ENCODE results near the gene SNX25.
"Not testable (repeated sequence)": the region's sequence is repeated elsewhere in the genome, so short reads cannot be mapped to it uniquely, and the experiment has no call there.

Gene SNX25

GRCh38 chr4:185256446-185256845 is 47.0 kb downstream of the SNX25 start:
- H3K9ac ChIP-seq (ENCODE audit: low read depth, low read length), result no peak overlapping the region
- peaks cover 6% of the 10 kb centered on the region for H3K4me1 ChIP-seq (ENCODE audit: control insufficient read depth, insufficient read depth, low read length)
- H3K9me3 ChIP-seq (ENCODE audit: control insufficient read depth, insufficient read depth, low read length), result no peaks in the 10 kb centered on the region
- no peak overlapping the region for H3K4me3 ChIP-seq (ENCODE audit: low read depth, low read length)
- H3K27me3 ChIP-seq (ENCODE audit: control insufficient read depth, insufficient read depth, low read length), result no peaks in the 10 kb centered on the region
- no peaks in the 10 kb centered on the region for H3K36me3 ChIP-seq (ENCODE audit: control insufficient read depth, insufficient read depth, low read length)

DNA sequence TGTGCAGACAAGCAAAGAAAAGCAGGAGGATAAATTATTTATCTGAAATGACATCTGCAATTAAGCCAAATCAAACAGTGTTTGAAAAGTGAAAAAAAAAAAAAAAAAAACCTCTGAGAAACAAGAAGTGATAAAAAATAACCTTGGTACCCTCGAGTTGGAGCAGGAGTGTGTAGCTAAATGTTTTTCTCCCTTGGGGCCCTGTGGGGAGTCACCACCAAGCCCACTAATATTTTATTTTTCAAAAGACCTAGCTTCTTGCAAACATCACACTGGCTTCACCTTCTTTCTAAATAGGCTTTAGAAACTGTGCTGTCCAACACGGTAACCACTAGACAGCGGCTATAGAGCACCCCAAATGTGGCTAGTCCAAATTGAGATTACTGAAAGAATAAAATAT is 47.7 kb downstream of the SNX25 start:
- Histone ChIP-seq H3K27me3 (ENCODE audit: control insufficient read depth, insufficient read depth, low read length) (no peaks in the 10 kb centered on the region), H3K9me3 (ENCODE audit: control insufficient read depth, insufficient read depth, low read length) (no peaks in the 10 kb centered on the region), H3K4me3 (ENCODE audit: low read depth, low read length) (no peak overlapping the region), H3K9ac (ENCODE audit: low read depth, low read length) (no peak overlapping the region), H3K36me3 (ENCODE audit: control insufficient read depth, insufficient read depth, low read length) (no peaks in the 10 kb centered on the region), H3K4me1 (ENCODE audit: control insufficient read depth, insufficient read depth, low read length) (peaks cover 5% of the 10 kb centered on the region)

GRCh38 chr4:185257694-185258093 is 48.3 kb downstream of the SNX25 start:
- H3K36me3 ChIP-seq (ENCODE audit: control insufficient read depth, insufficient read depth, low read length), result no peaks in the 10 kb centered on the region
- peaks cover 4% of the 10 kb centered on the region for H3K4me1 ChIP-seq (ENCODE audit: control insufficient read depth, insufficient read depth, low read length)
- no peak overlapping the region for H3K9ac ChIP-seq (ENCODE audit: low read depth, low read length)
- no peak overlapping the region for H3K4me3 ChIP-seq (ENCODE audit: low read depth, low read length)
- no peaks in the 10 kb centered on the region for H3K9me3 ChIP-seq (ENCODE audit: control insufficient read depth, insufficient read depth, low read length)
- no peaks in the 10 kb centered on the region for H3K27me3 ChIP-seq (ENCODE audit: control insufficient read depth, insufficient read depth, low read length)

DNA sequence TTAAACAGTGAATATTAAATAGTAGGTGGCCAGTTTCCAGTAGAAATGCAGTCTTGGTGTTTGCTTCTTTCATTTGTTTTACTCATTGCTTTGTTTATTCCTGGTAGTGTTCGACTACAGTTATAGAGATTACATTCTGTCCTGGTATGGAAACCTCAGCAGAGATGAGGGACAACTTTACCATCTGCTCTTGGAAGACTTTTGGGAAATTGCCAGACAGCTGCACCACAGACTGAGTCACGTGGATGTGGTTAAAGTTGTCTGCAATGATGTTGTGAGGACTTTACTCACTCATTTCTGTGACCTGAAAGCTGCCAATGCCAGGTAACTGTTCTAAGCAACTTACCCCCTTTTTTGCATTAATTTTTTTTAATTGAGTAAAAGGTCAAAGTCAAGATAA is 49.3 kb downstream of the SNX25 start:
- not testable (repeated sequence) for H3K36me3 ChIP-seq (ENCODE audit: control insufficient read depth, insufficient read depth, low read length); H3K4me3 ChIP-seq (ENCODE audit: low read depth, low read length); H3K9me3 ChIP-seq (ENCODE audit: control insufficient read depth, insufficient read depth, low read length); H3K9ac ChIP-seq (ENCODE audit: low read depth, low read length); H3K4me1 ChIP-seq (ENCODE audit: control insufficient read depth, insufficient read depth, low read length); H3K27me3 ChIP-seq (ENCODE audit: control insufficient read depth, insufficient read depth, low read length)

GRCh38 chr4:185259719-185260118 is 50.3 kb downstream of the SNX25 start:
- Histone ChIP-seq H3K4me1 (ENCODE audit: control insufficient read depth, insufficient read depth, low read length) (peaks cover 3% of the 10 kb centered on the region), H3K27me3 (ENCODE audit: control insufficient read depth, insufficient read depth, low read length) (no peaks in the 10 kb centered on the region), H3K9me3 (ENCODE audit: control insufficient read depth, insufficient read depth, low read length) (no peaks in the 10 kb centered on the region), H3K4me3 (ENCODE audit: low read depth, low read length) (no peak overlapping the region), H3K9ac (ENCODE audit: low read depth, low read length) (no peak overlapping the region), H3K36me3 (ENCODE audit: control insufficient read depth, insufficient read depth, low read length) (no peaks in the 10 kb centered on the region)

- no peaks in the 10 kb centered on the region for H3K36me3 ChIP-seq (ENCODE audit: control insufficient read depth, insufficient read depth, low read length)
- H3K9me3 ChIP-seq (ENCODE audit: control insufficient read depth, insufficient read depth, low read length), result no peaks in the 10 kb centered on the region
- no peaks in the 10 kb centered on the region for H3K27me3 ChIP-seq (ENCODE audit: control insufficient read depth, insufficient read depth, low read length)
- no peak overlapping the region for H3K4me3 ChIP-seq (ENCODE audit: low read depth, low read length)
- H3K9ac ChIP-seq (ENCODE audit: low read depth, low read length), result no peak overlapping the region
- peaks cover 3% of the 10 kb centered on the region for H3K4me1 ChIP-seq (ENCODE audit: control insufficient read depth, insufficient read depth, low read length)
Measured at GRCh38 chr4:185261946-185262345, 52.5 kb downstream of the SNX25 start.

- peaks cover 3% of the 10 kb centered on the region for H3K4me1 ChIP-seq (ENCODE audit: control insufficient read depth, insufficient read depth, low read length)
- H3K27me3 ChIP-seq (ENCODE audit: control insufficient read depth, insufficient read depth, low read length), result no peaks in the 10 kb centered on the region
- no peak overlapping the region for H3K9ac ChIP-seq (ENCODE audit: low read depth, low read length)
- H3K36me3 ChIP-seq (ENCODE audit: control insufficient read depth, insufficient read depth, low read length), result no peaks in the 10 kb centered on the region
- H3K4me3 ChIP-seq (ENCODE audit: low read depth, low read length), result no peak overlapping the region
- H3K9me3 ChIP-seq (ENCODE audit: control insufficient read depth, insufficient read depth, low read length), result no peaks in the 10 kb centered on the region
Measured at GRCh38 chr4:185263419-185263818, 54.0 kb downstream of the SNX25 start.

DNA sequence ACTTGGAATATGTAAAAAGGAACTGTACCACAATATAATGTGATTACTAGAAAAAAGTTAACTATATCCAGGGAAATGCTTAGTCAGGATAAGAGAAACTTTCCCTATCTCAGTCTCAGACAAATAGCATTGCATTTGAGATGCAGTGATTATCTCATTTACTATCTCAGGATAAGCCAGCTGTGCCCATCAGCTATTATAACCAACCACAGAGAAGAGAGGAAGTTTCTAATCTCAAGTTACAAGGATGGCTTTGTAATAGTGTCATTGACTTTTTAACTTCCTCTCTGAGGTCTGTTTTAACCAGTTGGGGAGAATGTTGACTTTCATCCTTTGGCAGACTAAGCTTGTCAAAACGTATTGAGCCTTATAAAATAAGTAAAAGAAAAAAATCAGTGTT is 56.5 kb downstream of the SNX25 start:
- no peaks in the 10 kb centered on the region for H3K36me3 ChIP-seq (ENCODE audit: control insufficient read depth, insufficient read depth, low read length)
- no peaks in the 10 kb centered on the region for H3K4me1 ChIP-seq (ENCODE audit: control insufficient read depth, insufficient read depth, low read length)
- no peak overlapping the region for H3K9ac ChIP-seq (ENCODE audit: low read depth, low read length)
- no peaks in the 10 kb centered on the region for H3K27me3 ChIP-seq (ENCODE audit: control insufficient read depth, insufficient read depth, low read length)
- H3K4me3 ChIP-seq (ENCODE audit: low read depth, low read length), result no peak overlapping the region
- H3K9me3 ChIP-seq (ENCODE audit: control insufficient read depth, insufficient read depth, low read length), result no peaks in the 10 kb centered on the region

DNA sequence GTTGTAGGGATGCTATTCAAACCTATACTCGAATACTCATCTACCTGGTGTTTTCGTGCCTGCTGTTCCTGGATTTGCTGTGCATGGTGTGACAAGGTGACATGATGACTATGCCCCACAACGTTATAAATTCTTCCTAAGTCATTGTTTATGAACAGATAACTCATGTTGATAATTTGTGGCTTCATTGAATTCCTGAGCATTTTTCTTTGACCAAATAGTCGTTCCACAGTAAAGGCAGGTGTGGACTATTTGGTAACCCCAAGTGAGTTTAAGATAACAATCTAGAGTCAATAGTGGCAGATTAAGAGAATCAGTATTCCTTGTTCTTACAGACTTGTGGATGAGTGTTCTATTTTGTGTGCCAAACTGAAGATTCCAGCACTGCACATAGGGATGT is 59.9 kb downstream of the SNX25 start:
- Histone ChIP-seq H3K9me3 (ENCODE audit: control insufficient read depth, insufficient read depth, low read length) (no peaks in the 10 kb centered on the region), H3K27me3 (ENCODE audit: control insufficient read depth, insufficient read depth, low read length) (no peaks in the 10 kb centered on the region), H3K36me3 (ENCODE audit: control insufficient read depth, insufficient read depth, low read length) (no peaks in the 10 kb centered on the region), H3K4me3 (ENCODE audit: low read depth, low read length) (no peak overlapping the region), H3K4me1 (ENCODE audit: control insufficient read depth, insufficient read depth, low read length) (peaks cover 8% of the 10 kb centered on the region), H3K9ac (ENCODE audit: low read depth, low read length) (no peak overlapping the region)

- no peaks in the 10 kb centered on the region for H3K27me3 ChIP-seq (ENCODE audit: control insufficient read depth, insufficient read depth, low read length)
- no peak overlapping the region for H3K4me3 ChIP-seq (ENCODE audit: low read depth, low read length)
- no peaks in the 10 kb centered on the region for H3K36me3 ChIP-seq (ENCODE audit: control insufficient read depth, insufficient read depth, low read length)
- H3K9me3 ChIP-seq (ENCODE audit: control insufficient read depth, insufficient read depth, low read length), result no peaks in the 10 kb centered on the region
- no peak overlapping the region for H3K9ac ChIP-seq (ENCODE audit: low read depth, low read length)
- peaks cover 8% of the 10 kb centered on the region for H3K4me1 ChIP-seq (ENCODE audit: control insufficient read depth, insufficient read depth, low read length)
Measured at GRCh38 chr4:185270037-185270436, 60.6 kb downstream of the SNX25 start.

DNA sequence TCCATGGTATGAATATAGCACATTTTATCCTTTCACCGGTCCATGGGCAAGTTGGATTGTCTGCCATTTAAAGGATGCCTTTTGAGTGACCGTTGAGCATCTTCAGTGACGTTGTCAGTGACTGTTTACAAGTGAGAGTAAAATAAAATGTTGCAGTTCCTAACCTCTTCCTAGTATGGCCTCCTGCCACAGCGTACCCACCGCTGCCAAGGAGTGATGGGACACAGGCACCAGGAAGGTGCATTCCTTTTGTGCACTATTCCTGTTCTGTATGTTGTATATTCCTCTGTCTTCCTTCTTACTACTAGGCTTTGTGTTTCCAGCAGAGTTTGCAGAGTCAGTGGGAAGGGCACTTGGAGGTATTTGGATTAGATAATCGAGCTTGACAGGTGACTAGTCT is 61.5 kb downstream of the SNX25 start:
- no peaks in the 10 kb centered on the region for H3K9me3 ChIP-seq (ENCODE audit: control insufficient read depth, insufficient read depth, low read length)
- no peak overlapping the region for H3K9ac ChIP-seq (ENCODE audit: low read depth, low read length)
- H3K36me3 ChIP-seq (ENCODE audit: control insufficient read depth, insufficient read depth, low read length), result no peaks in the 10 kb centered on the region
- no peak overlapping the region for H3K4me3 ChIP-seq (ENCODE audit: low read depth, low read length)
- peaks cover 8% of the 10 kb centered on the region for H3K4me1 ChIP-seq (ENCODE audit: control insufficient read depth, insufficient read depth, low read length)
- H3K27me3 ChIP-seq (ENCODE audit: control insufficient read depth, insufficient read depth, low read length), result no peaks in the 10 kb centered on the region

DNA sequence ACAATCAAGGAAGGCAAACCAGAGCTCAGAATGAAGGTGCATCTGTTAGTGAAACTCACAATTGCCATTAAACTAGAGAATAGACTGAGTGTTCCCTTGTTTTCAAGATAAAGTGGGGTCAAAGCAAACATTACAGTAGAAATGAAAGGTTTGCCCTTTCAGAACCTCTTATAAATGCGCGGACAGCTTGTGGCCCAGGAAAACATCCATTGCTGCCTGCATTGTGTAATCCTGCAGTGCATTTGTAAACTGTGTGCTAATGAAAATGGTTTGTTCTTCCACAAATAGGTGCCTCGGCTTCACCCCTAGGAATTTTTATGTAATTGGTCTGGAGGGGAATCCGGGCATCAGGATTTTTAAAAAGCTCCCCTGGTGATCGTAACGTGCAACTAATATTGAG is 62.8 kb downstream of the SNX25 start:
- H3K4me3 ChIP-seq (ENCODE audit: low read depth, low read length), result no peak overlapping the region
- peaks cover 8% of the 10 kb centered on the region for H3K4me1 ChIP-seq (ENCODE audit: control insufficient read depth, insufficient read depth, low read length)
- H3K36me3 ChIP-seq (ENCODE audit: control insufficient read depth, insufficient read depth, low read length), result no peaks in the 10 kb centered on the region
- H3K27me3 ChIP-seq (ENCODE audit: control insufficient read depth, insufficient read depth, low read length), result no peaks in the 10 kb centered on the region
- no peaks in the 10 kb centered on the region for H3K9me3 ChIP-seq (ENCODE audit: control insufficient read depth, insufficient read depth, low read length)
- no peak overlapping the region for H3K9ac ChIP-seq (ENCODE audit: low read depth, low read length)

DNA sequence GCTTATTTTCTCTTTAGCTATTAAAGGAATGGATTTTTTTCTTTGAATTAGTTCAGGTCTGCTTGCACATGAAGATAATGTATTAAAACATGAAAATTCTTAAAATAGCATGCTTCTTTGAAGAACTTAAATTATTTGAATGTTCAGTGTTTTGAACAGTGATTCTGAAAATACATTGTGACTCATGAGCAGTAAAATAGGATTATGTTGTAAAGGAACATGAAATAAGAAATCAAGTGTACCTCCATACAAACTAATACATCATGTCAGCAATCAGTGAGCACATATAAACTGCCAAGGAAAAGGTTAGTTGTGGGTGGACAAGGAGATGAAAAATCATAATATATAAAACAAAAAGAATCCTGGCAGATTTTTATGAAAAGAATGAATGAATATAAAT is 66.1 kb downstream of the SNX25 start:
- peaks cover 8% of the 10 kb centered on the region for H3K4me1 ChIP-seq (ENCODE audit: control insufficient read depth, insufficient read depth, low read length)
- H3K9ac ChIP-seq (ENCODE audit: low read depth, low read length), result no peak overlapping the region
- H3K9me3 ChIP-seq (ENCODE audit: control insufficient read depth, insufficient read depth, low read length), result no peaks in the 10 kb centered on the region
- no peaks in the 10 kb centered on the region for H3K36me3 ChIP-seq (ENCODE audit: control insufficient read depth, insufficient read depth, low read length)
- no peak overlapping the region for H3K4me3 ChIP-seq (ENCODE audit: low read depth, low read length)
- no peaks in the 10 kb centered on the region for H3K27me3 ChIP-seq (ENCODE audit: control insufficient read depth, insufficient read depth, low read length)

Measured in iPS-15b (cell line).